ENCODE measurements around the gene CCDC192.
"Not testable (repeated sequence)": the region's sequence is repeated elsewhere in the genome, so short reads cannot be mapped to it uniquely, and the experiment has no call there.

Gene CCDC192

GRCh38 chr5:127700237-127700766 is 2.9 kb upstream of the CCDC192 start:
- no peak for DNase-seq

- no peak for DNase-seq
Observed at GRCh38 chr5:127702434-127702833, 757 bp upstream of the CCDC192 start.

GRCh38 chr5:127705120-127705892 is 2.1 kb downstream of the CCDC192 start:
- DNase-seq: no peak

- no peak for DNase-seq
Observed at GRCh38 chr5:127706691-127707090, 3.5 kb downstream of the CCDC192 start.

GRCh38 chr5:127707209-127707608 is 4.0 kb downstream of the CCDC192 start:
- no peak for DNase-seq

GRCh38 chr5:127713083-127713482 is 9.9 kb downstream of the CCDC192 start:
- not testable (repeated sequence) for DNase-seq

GRCh38 chr5:127718181-127718580 is 15.0 kb downstream of the CCDC192 start:
- no peak for DNase-seq

- no peak for DNase-seq
Observed at GRCh38 chr5:127723571-127723970, 20.4 kb downstream of the CCDC192 start.

- DNase-seq: no peak
Observed at GRCh38 chr5:127725673-127726072, 22.5 kb downstream of the CCDC192 start.

- no peak for DNase-seq
Observed at GRCh38 chr5:127732963-127733362, 29.8 kb downstream of the CCDC192 start.

GRCh38 chr5:127739348-127739747 is 36.2 kb downstream of the CCDC192 start:
- not testable (repeated sequence) for DNase-seq

GRCh38 chr5:127739807-127740384 is 36.7 kb downstream of the CCDC192 start:
- DNase-seq: no peak

- DNase-seq: no peak
Observed at GRCh38 chr5:127741412-127741811, 38.2 kb downstream of the CCDC192 start.

GRCh38 chr5:127744241-127744640 is 41.0 kb downstream of the CCDC192 start:
- no peak for DNase-seq

GRCh38 chr5:127746756-127747155 is 43.6 kb downstream of the CCDC192 start:
- no peak for DNase-seq

- DNase-seq: not testable (repeated sequence)
Observed at GRCh38 chr5:127752503-127753265, 49.5 kb downstream of the CCDC192 start.

- no peak for DNase-seq
Observed at GRCh38 chr5:127754259-127754658, 51.1 kb downstream of the CCDC192 start.

- DNase-seq: no peak
Observed at GRCh38 chr5:127754706-127755105, 51.5 kb downstream of the CCDC192 start.

GRCh38 chr5:127757576-127757975 is 54.4 kb downstream of the CCDC192 start:
- no peak for DNase-seq

GRCh38 chr5:127758766-127759283 is 55.6 kb downstream of the CCDC192 start:
- DNase-seq: no peak

GRCh38 chr5:127761869-127762268 is 58.7 kb downstream of the CCDC192 start:
- DNase-seq: no peak

- no peak for DNase-seq
Observed at GRCh38 chr5:127762412-127762811, 59.2 kb downstream of the CCDC192 start.

GRCh38 chr5:127766676-127767335 is 63.6 kb downstream of the CCDC192 start:
- no peak for DNase-seq
